Aorta (tissue), 5 donors: ENCODE data around the gene TPM1. TPM values are rescaled to one million over a fixed set of nuclear protein-coding genes. Genes with fewer than 3 reads are reported as not detected.
"Not testable (repeated sequence)": the region's sequence is repeated elsewhere in the genome, so short reads cannot be mapped to it uniquely, and the experiment has no call there.

Experiments used
- ATAC-seq: fragments of 200-7000 bp; cut with Tn5 transposase; one replicate; pipeline ENCODE4 v1.9.1; 2022; ENCODE audit warnings: moderate library complexity; ENCODE audit not compliant: low FRiP score
- DNase-seq, 2 donors: peaks; one replicate each; pipeline ENCODE4 v3.0.0-alpha.2; 2020
- H3K27ac ChIP-seq, 2 donors: one replicate each; pipeline ENCODE4 v1.5.1; 2013; ENCODE audit warnings: low read length in 2 of 2, mild to moderate bottlenecking in 2 of 2, moderate library complexity in 2 of 2, control low read depth in 1 of 2, inconsistent platforms in 1 of 2, low read depth in 1 of 2
- H3K27me3 ChIP-seq, 2 donors: one replicate each; pipeline ENCODE4 v1.6.1; 2013; ENCODE audit warnings: control low read depth in 1 of 2, low read length in 1 of 2, mild to moderate bottlenecking in 1 of 2, moderate library complexity in 1 of 2; ENCODE audit not compliant: insufficient read depth in 2 of 2, control insufficient read depth in 1 of 2
- H3K36me3 ChIP-seq, 2 donors: one replicate each; pipeline ENCODE4 v1.6.1; 2013; ENCODE audit warnings: control low read depth in 1 of 2, low read length in 1 of 2, mild to moderate bottlenecking in 1 of 2; ENCODE audit not compliant: insufficient read depth in 2 of 2, control insufficient read depth in 1 of 2
- H3K4me1 ChIP-seq, 2 donors: one replicate each; pipeline ENCODE4 v1.6.1; 2013; ENCODE audit warnings: low read length in 2 of 2, control low read depth in 1 of 2, mild to moderate bottlenecking in 1 of 2, moderate library complexity in 1 of 2; ENCODE audit not compliant: insufficient read depth in 2 of 2, control insufficient read depth in 1 of 2
- H3K4me3 ChIP-seq, 2 donors: one replicate each; pipeline ENCODE4 v1.5.1; 2013; ENCODE audit warnings: low read length in 2 of 2, control low read depth in 1 of 2, mild to moderate bottlenecking in 1 of 2
- H3K9me3 ChIP-seq: one replicate; pipeline ENCODE4 v1.6.1; 2013; ENCODE audit warnings: mild to moderate bottlenecking, low read length; ENCODE audit not compliant: control insufficient read depth
- WGBS, 2 donors: extraction: QIAGEN DNeasy Blood & Tissue Kit; methylation state at CpG; one replicate each; pipeline ENCODE4 v1.1.7; 2013; 5-methylcytosine and 5-hydroxymethylcytosine counted together
- intact Hi-C, 2 donors: fragments of 100-400 bp; cut with DNase I; formaldehyde crosslinking; loops; one replicate each; pipeline versions ENCODE4 v1.14.2 to v1.15.0; 2022
- polyA plus RNA-seq, 2 donors: library from polyadenylated mRNA; stranded (reverse); fragments of 200-250 nt; gene quantifications; one replicate each; pipeline ENCODE4 v1.2.3, GENCODE V29; 2013
- total RNA-seq, 2 donors: library from RNA; stranded (reverse); fragmentation: NEBNext Ultra II Directional; extraction: Animal tissue kit (Norgen Biotek cat#: 25700); gene quantifications; one replicate each; pipeline ENCODE4 v1.2.1, GENCODE V29; 2021
- donor health status: healthy with polysubstance abuse.
- donor health status: Bipolar disorder and iron deficiency.
- donor health status: DM: no; HTN: no; CAD: no.
- donor health status: DM: no; HTN: no; CAD: no.
- donor health status: DM: yes; HTN: yes; CAD: no.

TPM1 gene
- total and polyA plus RNA-seq, 4 donors = 861 to 1,497 (median 1,170) TPM

DNA sequence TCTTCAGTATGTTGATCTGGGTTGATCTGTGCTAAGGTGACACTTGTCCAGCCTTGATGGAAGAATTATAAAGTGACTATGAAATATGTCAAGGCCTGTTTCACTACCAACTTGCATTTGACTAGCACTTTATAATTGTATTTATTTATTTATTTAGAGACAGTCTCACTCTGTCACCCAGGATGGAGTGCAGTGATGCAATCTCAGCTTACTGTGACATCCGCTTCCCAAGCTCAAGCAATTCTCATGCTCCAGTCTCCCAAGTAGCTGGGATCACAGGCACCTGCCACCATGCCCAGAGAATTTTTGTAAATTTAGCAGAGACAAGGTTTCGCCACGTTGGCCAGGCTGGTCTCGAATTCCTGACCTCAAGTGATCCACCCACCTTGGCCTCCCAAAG is 53.6 kb downstream of the TPM1 start:
- intact Hi-C loops = no loop called here
- H3K9me3 ChIP-seq = no peaks in the 10 kb centered on the region
- no peaks in the 10 kb centered on the region for H3K4me1 ChIP-seq
- 94 to 98% methylated on average over 4 of the region's 4 CpGs for WGBS, 2 donors
- ATAC-seq (no peak), DNase-seq (no peak)
- no peaks in the 10 kb centered on the region for H3K27me3 ChIP-seq
- H3K36me3 ChIP-seq = no peaks in the 10 kb centered on the region
- no peak overlapping the region for H3K27ac ChIP-seq
- no peak overlapping the region for H3K4me3 ChIP-seq

GRCh38 chr15:63098901-63099300 is 56.4 kb downstream of the TPM1 start:
- WGBS, 2 donors = 88 to 95% methylated on average over 14 to 31 of the region's 33 CpGs
- intact Hi-C loops = not testable (repeated sequence)

GRCh38 chr15:63099581-63099980 is 57.0 kb downstream of the TPM1 start:
- 83 to 96% methylated on average over 4 to 5 of the region's 5 CpGs for WGBS, 2 donors
- H3K36me3 ChIP-seq, H3K9me3 ChIP-seq, H3K27me3 ChIP-seq, intact Hi-C loops, H3K4me1 ChIP-seq, ATAC-seq, H3K27ac ChIP-seq, DNase-seq, H3K4me3 ChIP-seq: not testable (repeated sequence)

More at GRCh38 chr15:63098901-63099300, 56.4 kb downstream of the TPM1 start:
- H3K4me3 ChIP-seq, H3K27me3 ChIP-seq, H3K9me3 ChIP-seq, H3K27ac ChIP-seq, DNase-seq, ATAC-seq, H3K4me1 ChIP-seq, H3K36me3 ChIP-seq: not testable (repeated sequence)

DNA sequence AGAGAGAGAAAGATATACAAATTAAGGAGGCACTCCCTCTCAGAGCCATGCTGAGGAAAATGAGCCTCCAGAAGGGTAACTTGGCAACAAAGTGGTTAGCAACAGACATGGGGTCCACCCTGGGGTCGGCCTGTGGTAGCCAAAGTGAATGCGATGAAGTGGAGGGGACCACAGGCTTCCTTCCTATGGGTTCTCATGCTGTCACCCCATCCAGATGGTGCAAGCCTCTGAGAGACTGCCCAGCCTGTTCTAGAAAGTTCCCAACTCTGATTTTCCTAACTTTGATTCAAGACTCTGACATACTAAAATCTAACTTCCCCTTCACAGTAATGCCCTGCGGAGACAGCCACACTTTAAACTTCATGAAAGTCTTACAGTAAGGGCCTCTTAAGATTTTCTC is 60.9 kb downstream of the TPM1 start:
- Histone ChIP-seq H3K27me3 (no peaks in the 10 kb centered on the region), H3K27ac (no peak overlapping the region), H3K4me1 (peaks cover 2% of the 10 kb centered on the region in 2 donors), H3K36me3 (no peaks in the 10 kb centered on the region), H3K4me3 (no peak overlapping the region), H3K9me3 (no peaks in the 10 kb centered on the region)
- 91% methylated on average over 3 of the region's 3 CpGs for WGBS, 2 donors
- ATAC-seq = no peak
- intact Hi-C loops = no loop called here
- DNase-seq = no peak

DNA sequence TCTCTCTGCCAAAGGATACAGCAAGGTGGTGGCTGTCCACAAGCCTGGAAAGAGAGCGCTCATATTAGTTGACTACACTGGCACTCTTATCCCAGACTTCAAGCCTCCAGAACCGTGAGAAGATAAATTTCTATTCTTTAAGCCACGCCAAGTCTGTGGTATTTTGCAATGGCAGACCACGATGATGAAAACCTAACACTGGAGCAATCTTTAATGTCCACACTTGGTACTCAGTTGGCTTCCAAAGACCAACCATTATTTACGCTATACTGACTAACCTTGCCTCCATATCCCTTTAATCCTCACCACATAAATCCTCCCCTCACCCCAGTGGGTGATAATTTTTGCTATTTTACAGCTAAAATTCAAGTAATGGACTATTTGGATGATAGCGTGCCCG is 62.2 kb downstream of the TPM1 start:
- intact Hi-C loops = no loop called here
- 47 to 61% methylated on average over 7 of the region's 7 CpGs for WGBS, 2 donors
- DNase-seq (no peak), ATAC-seq (no peak)
- H3K4me3 ChIP-seq = no peak overlapping the region
- H3K27ac ChIP-seq = no peak overlapping the region
- no peaks in the 10 kb centered on the region for H3K36me3 ChIP-seq
- no peaks in the 10 kb centered on the region for H3K27me3 ChIP-seq
- H3K9me3 ChIP-seq = no peaks in the 10 kb centered on the region
- peaks cover 2% of the 10 kb centered on the region in 2 donors for H3K4me1 ChIP-seq

DNA sequence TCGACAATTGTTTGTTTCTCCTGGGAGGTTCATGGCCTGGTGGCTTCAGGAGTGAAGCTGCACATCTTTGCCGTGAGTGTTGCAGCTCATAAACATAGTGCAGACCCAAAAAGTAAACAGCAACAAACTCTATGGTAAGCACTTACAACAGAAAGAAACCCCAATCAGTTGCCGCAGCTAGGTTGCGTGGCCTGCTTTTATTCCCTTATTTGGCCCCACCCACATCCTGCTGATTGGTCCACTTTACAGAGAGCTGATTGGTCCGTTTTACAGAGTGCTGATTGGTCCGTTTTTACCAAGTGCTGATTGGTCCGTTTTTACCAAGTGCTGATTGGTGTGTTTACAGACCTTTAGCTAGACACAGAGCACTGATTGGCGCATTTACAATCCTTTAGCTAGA is 62.8 kb downstream of the TPM1 start:
- H3K4me3 ChIP-seq, H3K36me3 ChIP-seq, H3K4me1 ChIP-seq, H3K9me3 ChIP-seq, H3K27me3 ChIP-seq, H3K27ac ChIP-seq, ATAC-seq, DNase-seq, intact Hi-C loops: not testable (repeated sequence)
- 80 to 93% methylated on average over 8 of the region's 8 CpGs for WGBS, 2 donors

DNA sequence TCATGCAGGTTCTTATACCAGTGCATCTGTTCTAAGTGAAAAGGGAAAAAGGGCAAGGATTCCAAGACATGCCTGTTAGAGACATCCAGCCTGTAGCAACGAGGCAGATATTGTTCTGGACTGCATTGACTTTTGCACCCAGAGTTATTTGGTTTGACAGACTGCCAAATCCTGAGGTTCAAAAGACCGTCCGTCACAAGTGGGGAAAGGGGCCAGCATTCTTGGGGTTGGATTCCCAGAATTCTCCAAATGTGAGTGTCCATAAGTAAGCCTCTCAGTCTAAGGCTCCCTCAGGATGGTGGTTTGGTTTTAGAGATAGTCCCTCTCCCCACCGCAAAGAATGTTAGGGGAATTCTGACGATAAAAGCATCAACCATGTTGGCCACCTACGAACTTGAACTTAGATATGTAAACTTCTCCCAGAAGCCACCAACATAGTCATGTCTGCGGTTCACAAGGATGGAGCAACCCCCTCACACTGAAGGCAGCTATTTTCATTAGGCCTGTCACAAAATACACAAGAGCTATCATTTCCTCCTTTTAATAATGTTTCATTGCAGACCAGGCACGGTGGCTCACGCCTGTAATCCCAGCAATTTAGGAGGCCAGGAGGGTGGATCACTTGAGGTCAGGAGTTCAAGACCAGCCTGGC is 65.5 kb downstream of the TPM1 start:
- Histone ChIP-seq H3K4me1 (peaks cover 2% of the 10 kb centered on the region in 2 donors), H3K36me3 (no peaks in the 10 kb centered on the region), H3K27ac (peak overlapping the region in 1 of 2 donors; percentile 6), H3K9me3 (no peaks in the 10 kb centered on the region), H3K27me3 (no peaks in the 10 kb centered on the region), H3K4me3 (no peak overlapping the region)
- DNase-seq (peak in 1 of 2 donors; percentile 73), ATAC-seq (peak; percentile 64)
- intact Hi-C loops = no loop called here
- WGBS, 2 donors = 19 to 22% methylated on average over 9 of the region's 9 CpGs

DNA sequence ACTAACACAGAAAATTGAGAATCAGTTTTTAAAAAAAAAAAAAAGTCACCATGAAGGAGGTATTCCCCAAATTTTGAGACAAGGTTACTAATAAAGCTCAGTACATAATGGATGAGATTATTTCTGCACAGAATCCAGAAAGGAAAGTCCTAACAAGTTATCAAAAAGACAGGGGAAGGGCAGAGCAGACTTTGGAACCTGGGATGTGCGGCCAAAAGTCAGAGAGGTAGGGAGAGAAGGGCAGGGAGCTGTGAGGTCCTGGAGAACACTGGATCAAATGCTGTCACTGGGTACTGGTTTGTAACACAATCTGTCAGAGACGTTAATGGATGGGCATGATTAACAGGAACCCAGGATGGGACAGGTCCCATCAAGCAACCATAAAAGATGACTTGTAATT is 67.0 kb downstream of the TPM1 start:
- peaks cover 2% of the 10 kb centered on the region in 2 donors for H3K4me1 ChIP-seq
- WGBS, 2 donors = 95 to 100% methylated on average over 2 of the region's 2 CpGs
- no peak overlapping the region for H3K4me3 ChIP-seq
- H3K27ac ChIP-seq = no peak overlapping the region
- no peak for ATAC-seq
- H3K9me3 ChIP-seq = no peaks in the 10 kb centered on the region
- intact Hi-C loops = no loop called here
- H3K36me3 ChIP-seq = no peaks in the 10 kb centered on the region
- no peaks in the 10 kb centered on the region for H3K27me3 ChIP-seq
- no peak for DNase-seq

DNA sequence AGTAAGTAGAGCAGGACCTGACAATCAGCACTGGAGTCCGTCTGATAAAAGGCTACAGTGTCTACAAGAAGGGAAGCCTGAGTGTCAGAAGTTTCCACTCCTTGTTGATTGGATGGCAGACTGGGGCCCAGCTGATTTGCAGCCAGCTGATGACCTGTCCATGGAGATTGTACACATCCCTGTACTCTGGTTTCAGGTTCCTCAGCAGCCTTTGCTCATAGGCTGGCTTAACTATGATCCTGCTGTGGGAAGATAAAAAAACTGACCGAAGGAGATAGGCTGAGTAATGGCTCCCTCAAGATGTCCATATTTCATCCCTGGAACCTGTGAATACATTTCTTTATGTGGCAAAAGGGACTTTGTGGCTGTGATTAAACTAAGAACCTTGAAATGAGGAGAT is 67.4 kb downstream of the TPM1 start:
- DNase-seq = no peak
- no peak overlapping the region for H3K27ac ChIP-seq
- intact Hi-C loops = no loop called here
- WGBS, 2 donors = 89 to 95% methylated on average over 2 of the region's 2 CpGs
- no peaks in the 10 kb centered on the region for H3K36me3 ChIP-seq
- H3K4me1 ChIP-seq = peaks cover 2% of the 10 kb centered on the region in 2 donors
- H3K27me3 ChIP-seq = no peaks in the 10 kb centered on the region
- H3K9me3 ChIP-seq = no peaks in the 10 kb centered on the region
- no peak overlapping the region for H3K4me3 ChIP-seq
- no peak for ATAC-seq
